GM08714 (cell line): Measurements from ENCODE around the gene NT5C3B.

Experiments
- H3K4me3 ChIP-seq: fragments of 200-500 bp; sonication (Bioruptor generic); 2 replicates; pipeline ENCODE4 v1.5.1; 2014; ENCODE audit warnings: mild to moderate bottlenecking, low read length, inconsistent platforms
- ZNF274 ChIP-seq: IDR thresholded peaks from 2 replicates; pipeline ENCODE4 v1.6.1; 2012; ENCODE audit warnings: mild to moderate bottlenecking, low read depth, low read length

The NT5C3B gene

DNA sequence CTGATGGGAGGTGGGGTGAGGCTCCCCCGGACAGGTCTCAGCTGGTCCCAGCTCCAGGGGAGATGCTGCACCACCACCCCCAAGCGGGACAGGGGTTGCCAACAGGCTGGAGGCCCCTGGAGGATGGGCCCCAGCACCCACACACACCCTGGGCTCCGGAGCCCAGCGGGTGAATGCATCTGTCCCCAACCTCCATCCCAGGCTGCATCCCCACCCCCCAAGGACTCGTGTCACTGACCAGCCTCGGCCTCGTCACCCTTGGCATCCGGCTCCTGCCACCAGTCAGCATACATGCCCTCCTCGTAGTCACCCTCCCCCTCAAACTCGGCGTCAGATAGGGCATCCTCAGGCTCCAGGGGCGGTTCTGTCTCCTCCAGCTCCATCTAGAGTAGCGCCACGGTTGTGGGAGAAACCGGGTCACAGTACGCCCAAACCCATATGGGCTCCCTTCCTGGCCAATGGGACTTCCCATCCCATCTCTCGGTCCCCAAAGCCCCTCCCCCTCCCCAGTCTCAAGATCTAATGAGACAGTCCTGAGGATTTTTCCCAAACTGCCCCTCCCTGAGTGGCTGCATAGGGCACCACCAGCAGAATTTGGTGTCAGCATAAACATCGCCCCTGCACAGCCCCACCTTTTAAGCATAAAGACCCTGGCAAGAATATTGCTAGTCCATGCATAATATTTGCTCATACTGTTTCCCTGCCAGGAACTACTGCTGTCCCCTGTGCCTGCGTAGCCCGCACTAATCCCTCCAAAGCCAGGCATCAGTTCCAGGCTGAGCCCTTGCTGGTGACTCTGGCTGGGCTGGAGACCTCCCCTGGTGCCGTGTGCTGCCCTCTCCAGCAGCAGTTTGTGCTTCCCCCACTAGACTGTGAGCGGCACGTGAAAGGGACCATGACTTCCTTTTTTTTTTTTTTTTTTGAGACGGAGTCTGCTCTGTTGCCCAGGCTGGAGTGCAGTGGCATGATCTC is 32.7 kb downstream of the NT5C3B start:
- no peak for TF ChIP-seq ZNF274
- no peak overlapping the region for H3K4me3 ChIP-seq

DNA sequence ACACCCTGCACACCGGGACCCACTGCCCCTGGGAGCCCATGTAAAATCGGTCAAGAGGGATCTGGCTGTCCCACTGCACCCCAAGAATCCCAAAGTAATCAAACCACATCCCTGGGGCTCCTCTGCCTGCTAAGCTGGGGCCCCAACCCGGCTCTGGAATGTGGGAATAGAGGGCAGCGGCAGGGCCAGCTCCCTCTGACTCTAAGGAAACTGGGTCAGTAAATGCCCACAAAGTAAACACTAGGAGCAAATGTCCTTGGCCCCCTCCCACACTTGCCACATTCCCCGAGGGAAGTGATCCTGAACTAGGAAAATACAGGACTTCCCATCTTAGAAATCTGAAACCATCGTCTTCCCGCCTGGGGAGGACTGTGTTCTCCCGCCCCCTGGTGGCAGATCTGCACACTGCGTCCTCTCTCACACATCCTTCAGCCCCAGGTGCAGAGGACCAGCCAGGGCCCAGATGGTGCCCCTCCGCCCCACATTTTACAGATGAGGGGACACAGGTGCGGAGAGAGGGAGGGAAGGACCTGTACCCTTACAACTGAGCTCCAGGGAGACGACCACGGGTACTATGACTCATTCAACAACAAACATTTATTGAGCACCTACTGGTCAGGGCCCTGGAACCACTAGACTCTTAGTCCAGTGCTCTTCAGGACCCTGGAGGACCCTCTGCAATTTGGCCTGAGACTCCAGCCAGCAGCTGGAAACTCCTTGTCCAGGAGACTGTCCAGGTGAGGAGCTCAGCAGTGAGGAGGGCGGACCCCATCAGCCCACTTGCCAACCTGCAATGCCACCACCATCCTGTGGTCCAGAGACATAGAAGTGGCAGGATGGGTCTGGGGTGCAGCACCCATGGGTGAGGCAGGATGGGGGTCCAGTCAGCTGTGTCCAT is 34.4 kb downstream of the NT5C3B start:
- no peak overlapping the region for H3K4me3 ChIP-seq
- TF ChIP-seq ZNF274, result no peak

DNA sequence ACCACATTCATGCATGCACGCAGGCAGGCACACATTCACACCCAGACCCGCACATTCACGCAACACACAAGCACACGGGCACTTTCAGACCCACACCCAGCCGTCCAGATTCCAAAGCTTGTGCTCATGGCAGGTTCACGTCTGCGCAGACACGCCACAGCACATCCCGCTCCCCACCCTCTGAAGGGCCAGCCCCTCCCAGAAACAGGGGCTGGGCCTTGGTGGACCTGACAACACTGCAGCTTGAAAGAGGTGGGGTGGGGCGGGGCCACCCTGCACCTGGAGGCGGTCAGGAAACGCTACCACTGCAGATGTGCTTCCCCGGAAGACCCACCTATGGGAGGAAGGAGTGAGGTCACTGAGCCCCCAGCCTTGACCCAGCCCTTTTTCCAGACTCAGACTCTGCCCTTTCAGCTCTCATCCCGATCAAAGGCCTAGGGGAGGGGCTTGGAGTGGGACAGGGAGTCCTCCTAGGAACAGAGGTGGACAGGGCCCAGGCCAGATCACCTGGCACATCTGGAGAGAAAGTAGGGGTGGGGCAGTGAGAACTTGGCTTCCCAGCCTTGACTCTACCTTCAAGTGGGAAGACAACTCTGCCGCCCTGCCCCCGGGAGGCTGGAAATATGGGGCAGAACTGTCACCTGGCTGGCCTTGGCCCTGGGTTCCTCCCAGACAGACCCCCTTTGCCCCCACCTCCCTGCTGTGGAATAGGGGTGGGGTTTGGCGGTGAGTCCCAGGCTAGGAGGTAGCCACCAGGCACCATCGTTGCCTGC is 35.2 kb downstream of the NT5C3B start:
- H3K4me3 ChIP-seq, result no peak overlapping the region
- no peak for TF ChIP-seq ZNF274

DNA sequence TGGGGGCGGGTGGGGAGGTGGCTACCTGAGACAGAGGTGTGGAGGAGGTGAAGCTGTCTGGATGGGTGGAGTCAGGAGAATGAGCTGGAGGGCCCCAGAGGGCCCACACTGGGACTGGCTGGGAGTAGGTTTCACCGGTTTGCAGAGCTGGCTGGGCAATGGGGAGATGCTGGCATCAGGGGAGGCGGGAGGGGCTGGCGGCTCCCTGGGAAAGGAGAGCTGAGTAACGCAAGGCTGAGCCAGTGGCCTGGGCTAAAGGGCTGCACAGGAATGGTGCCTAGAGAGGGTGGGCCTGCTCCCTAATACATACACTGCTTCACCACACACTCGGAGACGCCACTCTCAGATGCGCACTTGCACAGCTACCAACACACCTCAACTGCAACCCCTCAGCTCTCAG is 36.7 kb downstream of the NT5C3B start:
- no peak for TF ChIP-seq ZNF274
- no peak overlapping the region for H3K4me3 ChIP-seq

DNA sequence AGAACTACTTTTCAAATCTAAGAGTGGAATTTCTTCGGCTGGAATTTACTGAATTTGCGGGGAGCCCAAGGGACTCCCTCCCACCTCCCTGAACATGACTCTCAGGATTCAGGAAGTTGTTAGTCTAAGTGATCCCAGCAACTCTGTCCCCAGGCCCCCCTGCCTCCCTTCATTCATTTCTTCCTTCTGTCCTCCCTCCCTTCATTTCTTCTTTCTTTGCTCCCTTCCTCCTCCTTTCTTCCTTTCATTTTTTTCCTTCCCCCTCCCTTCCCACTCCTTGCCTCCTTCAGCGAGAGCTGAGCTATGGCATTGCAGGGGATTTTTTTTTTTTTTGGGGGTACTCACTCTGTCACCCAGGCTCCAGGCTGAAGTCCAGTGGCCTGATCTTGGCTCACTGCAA is 38.7 kb downstream of the NT5C3B start:
- no peak for TF ChIP-seq ZNF274
- no peak overlapping the region for H3K4me3 ChIP-seq

DNA sequence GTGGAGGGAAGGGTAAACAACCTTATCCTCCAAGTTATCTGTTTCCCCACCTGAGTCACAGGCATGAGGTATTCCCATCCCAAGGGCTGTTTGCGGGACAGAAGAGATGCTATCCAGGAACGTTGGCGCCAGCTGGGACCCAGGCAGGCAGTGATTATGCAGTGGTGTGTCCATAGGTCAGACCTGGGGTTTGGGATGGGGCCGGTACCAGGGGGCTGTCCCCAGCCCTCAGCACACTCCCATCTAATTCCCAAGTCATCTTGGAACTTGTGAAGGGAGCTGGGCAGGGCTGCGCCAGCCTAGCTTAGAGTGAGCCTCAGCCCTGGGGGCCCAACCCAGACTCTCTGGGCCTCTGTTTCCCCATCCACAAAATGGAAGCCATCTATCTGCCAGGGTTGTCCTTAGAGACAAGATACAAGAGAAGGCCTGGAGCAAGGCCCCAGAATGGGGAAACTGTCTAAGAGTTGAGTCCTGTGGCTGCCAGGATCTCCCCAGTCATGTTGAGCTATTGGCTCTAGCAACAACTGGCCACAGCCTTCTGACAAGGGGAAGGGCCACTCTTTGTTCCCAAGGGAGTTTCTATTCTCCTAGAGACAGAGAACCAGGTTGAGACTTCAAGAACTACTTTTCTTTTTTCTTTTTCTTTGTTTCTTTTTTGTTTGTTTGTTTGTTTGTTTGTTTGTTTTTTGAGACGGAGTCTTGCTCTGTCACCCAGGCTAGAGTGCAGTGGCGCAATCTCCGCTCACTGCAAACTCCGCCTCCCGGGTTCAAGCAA is 39.7 kb downstream of the NT5C3B start:
- TF ChIP-seq ZNF274, result no peak
- no peak overlapping the region for H3K4me3 ChIP-seq

DNA sequence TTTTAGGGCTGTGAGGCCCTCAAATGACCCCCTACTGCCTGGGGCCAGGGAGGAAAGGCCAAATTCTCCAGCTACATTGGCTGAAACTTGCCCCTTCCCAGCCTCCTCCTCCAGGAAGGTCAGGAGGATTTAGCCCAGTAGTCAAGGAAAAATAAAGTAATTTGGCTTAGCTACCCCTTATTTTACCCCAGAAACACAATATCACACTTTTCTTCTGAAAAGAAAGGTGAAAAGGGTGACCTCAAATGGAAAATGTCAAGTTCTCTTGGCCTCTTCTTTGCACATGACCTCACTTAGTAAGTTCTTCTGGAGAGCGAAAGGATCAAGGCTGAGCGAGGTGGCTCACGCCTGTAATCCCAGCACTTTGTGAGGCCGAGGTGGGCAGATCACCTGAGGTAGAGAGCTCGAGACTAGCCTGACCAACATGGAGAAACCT is 41.5 kb downstream of the NT5C3B start:
- H3K4me3 ChIP-seq, result no peak overlapping the region

DNA sequence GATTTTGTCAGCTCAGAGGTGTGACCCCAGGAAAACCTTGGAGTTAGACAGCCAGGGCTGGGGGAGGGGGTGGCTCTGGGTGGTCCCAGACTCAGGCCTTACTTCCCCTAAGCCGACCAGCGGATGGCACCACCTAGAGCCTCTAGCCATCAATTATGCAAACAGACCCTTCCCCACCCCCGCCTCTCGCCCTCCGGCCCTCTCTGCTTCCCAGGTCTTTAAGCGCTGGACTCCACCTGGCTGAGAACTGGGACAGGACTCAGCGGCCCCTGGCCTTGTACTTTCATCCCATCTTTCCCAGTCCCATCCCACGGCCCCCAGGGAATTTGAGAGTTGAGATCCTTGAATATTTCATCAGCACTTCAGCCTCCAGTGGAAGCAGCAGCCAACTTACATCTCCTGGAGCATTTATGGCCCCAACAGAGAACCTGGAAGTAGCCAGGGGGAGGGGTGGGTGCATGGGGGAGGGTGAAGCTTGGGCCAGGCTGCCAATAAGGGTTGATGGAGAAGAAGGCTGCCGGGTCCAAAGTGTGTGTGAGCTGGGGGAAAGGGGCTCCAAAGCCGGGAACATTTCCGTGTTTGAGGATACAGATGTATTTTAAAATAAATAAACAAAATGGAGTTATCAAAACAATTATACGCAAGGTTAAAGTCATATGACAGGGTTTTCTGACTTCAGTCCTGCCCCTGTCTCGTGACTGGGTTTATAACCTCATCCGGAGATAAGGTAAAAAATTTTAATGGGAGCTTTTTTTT is 42.1 kb downstream of the NT5C3B start:
- H3K4me3 ChIP-seq, result no peak overlapping the region

More for the DNA sequence above, 41.5 kb downstream of the NT5C3B start:
- no peak for TF ChIP-seq ZNF274

DNA sequence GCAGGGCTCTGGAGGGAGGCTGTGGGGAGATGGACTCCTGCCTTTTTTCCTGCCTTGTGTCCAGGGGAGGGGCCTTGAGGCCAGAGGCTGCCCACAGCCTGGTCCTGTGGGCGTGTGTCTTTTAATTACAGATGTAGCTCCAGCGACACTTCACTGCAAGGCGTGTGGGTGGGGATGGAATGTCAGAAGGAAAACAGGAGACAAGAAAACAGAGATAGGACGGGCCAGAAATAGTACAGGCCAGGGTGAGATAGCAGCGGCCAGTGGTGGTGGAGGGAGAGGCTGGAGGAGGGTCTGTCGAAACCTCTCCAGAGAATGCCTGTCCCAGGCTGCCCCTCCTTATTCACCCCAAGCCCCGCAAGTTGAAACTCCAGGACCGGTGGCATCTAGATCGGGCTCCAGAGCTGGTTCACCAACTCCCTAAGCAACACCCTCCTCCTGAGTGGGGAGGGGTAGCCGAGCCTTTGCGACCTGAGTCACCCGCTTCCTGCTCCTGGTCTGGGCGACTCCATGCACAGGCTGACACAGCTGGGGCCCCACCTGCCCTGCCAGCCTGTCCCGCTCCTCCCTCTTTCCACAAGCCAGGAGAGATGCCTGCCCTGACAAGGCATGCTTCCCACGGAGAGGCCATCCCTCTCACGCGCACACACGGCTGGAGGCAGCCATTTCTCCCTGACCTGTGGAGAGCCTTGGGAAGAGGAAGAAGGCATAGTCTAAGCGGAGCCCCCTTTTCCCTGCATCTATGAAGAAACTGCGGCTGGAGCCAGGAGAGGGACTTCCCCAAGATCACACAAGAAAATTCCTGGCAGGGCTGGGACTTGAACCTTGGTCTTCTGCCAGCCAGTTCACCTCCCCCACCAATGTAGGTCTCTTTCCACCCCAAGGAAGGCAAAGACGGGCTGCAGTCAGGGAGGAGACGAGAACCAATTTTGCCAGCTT is 42.9 kb downstream of the NT5C3B start:
- TF ChIP-seq ZNF274, result no peak
- H3K4me3 ChIP-seq, result no peak overlapping the region

More for the DNA sequence above, 42.1 kb downstream of the NT5C3B start:
- TF ChIP-seq ZNF274, result no peak

DNA sequence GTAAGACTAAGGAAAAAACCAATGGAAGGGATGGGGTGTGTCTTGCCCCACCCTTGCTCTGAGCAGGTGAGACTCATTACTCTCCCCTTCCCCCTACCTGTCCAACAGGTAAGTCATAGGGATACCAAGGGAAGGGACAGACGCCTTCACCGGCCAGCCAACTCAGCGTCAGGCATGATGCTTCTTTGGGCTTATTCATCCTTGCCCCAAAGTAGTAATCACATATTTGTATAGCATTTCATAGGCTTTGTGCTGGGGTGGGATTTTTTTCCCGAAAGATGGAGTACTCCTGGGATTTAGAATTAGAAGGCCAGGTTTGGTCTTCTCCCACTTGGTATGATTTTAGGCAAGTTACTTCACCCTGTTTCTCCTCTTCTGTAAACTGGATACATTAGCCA is 49.0 kb downstream of the NT5C3B start:
- TF ChIP-seq ZNF274, result no peak
- H3K4me3 ChIP-seq, result no peak overlapping the region

DNA sequence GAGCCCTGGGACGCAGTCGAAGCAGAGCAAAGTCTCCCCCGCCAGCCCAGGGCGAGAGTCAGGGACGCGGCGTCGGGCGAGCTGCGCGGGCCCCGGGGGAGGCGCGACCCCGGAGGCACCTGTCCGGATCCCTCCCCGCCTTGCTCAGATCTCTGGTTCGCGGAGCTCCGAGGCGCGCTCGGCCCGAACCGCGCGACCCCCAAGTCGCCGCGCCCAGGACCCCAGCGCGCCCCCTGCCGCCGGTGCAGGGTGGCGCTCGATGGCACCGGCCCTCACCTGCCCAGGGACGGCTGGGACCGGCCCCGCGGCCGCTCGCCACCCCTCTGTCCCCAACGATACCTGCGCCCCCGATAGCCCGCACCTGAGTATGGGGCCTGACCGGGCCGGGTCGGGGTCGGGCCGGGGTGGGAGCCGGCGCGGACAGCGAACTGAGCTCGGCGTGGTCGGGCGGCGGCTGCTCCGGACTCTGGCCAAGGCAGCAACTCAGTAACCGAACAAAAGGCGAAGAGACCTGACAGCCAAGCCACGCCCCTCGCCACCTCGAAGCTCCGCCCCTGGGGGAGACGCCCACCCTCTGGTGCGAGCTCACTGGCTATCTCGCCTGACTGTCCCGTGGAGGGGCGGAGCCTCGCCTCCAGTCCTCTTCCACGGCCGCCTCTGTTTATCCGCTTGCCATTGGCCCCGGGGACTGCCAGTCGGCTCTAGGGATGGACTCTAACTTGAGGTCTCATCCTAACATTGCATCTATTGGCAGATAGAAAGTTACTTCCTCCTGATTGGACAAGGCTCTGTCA is 49.6 kb downstream of the NT5C3B start, which contains the start of gene JUP:
TSS of gene JUP (minus strand) at position 485 of the 794 bp plus-strand sequence. CDS start 14,857 bp downstream, outside the sequence.
- H3K4me3 ChIP-seq, result peak within 1 kb of the TSS; percentile 40; the same call in 1 of the 2 replicates
- TF ChIP-seq ZNF274, result no peak
